Neural cell (in vitro differentiated cells): ENCODE measurements around the gene HORMAD2. TPM values are rescaled to one million over a fixed set of nuclear protein-coding genes. Genes with fewer than 3 reads are reported as not detected.

Source experiments
- H2AFZ ChIP-seq: fragments of 200-600, 300-800 bp; sonication (generic), shearing (Covaris generic); 2 replicates; pipeline ENCODE4 v1.6.0; 2014; ENCODE audit warnings: low read depth, mild to moderate bottlenecking, antibody characterized with exemption, low read length, moderate library complexity
- H3F3A ChIP-seq: fragments of 200-600 bp; shearing (Covaris generic); 2 replicates; pipeline ENCODE4 v1.6.1; 2016; ENCODE audit warnings: mild to moderate bottlenecking, moderate library complexity, mixed read lengths, antibody characterized with exemption, low read length; ENCODE audit not compliant: insufficient read depth, poor library complexity, severe bottlenecking
- H3K27ac ChIP-seq: fragments of 200-600, 300-800 bp; sonication (generic), shearing (Covaris generic); 2 replicates; pipeline ENCODE4 v1.5.1; 2014; ENCODE audit warnings: mild to moderate bottlenecking, low read length, moderate library complexity
- H3K27me3 ChIP-seq: fragments of 300-800, 200-600 bp; sonication (generic), shearing (Covaris generic); 2 replicates; pipeline ENCODE4 v1.6.0; 2014; ENCODE audit warnings: mild to moderate bottlenecking, low read depth, low read length, moderate library complexity; ENCODE audit not compliant: insufficient read depth
- H3K36me3 ChIP-seq: fragments of 300-800, 200-600 bp; sonication (generic), shearing (Covaris generic); 2 replicates; pipeline ENCODE4 v1.5.1; 2014; ENCODE audit warnings: mild to moderate bottlenecking, antibody characterized with exemption, low read length, moderate library complexity; ENCODE audit not compliant: insufficient read depth
- H3K4me2 ChIP-seq: fragments of 300-800, 200-600 bp; sonication (generic), shearing (Covaris generic); 2 replicates; pipeline ENCODE4 v1.6.0; 2014; ENCODE audit warnings: mild to moderate bottlenecking, low read length
- H3K4me3 ChIP-seq: fragments of 300-800, 200-600 bp; sonication (generic), shearing (Covaris generic); 2 replicates; pipeline ENCODE4 v1.5.1; 2014; ENCODE audit warnings: mild to moderate bottlenecking, low read length, moderate library complexity
- H3K79me2 ChIP-seq: fragments of 200-600 bp; shearing (Covaris generic); replicated peaks from 2 replicates; pipeline ENCODE4 v1.6.0; 2014; ENCODE audit warnings: mild to moderate bottlenecking, low read length, moderate library complexity; ENCODE audit not compliant: insufficient read depth
- H3K9ac ChIP-seq: fragments of 300-800, 200-600 bp; sonication (generic), shearing (Covaris generic); 2 replicates; pipeline ENCODE4 v1.6.1; 2016; ENCODE audit warnings: mild to moderate bottlenecking, low read length, mixed read lengths
- H3K9me2 ChIP-seq: fragments of 200-600 bp; shearing (Covaris generic); 2 replicates; pipeline ENCODE4 v1.6.1; 2016; ENCODE audit warnings: mild to moderate bottlenecking, low read length, mixed read lengths; ENCODE audit not compliant: insufficient read depth
- H3K9me3 ChIP-seq: fragments of 200-600, 300-800 bp; sonication (generic), shearing (Covaris generic); 2 replicates; pipeline ENCODE4 v1.6.1; 2016; ENCODE audit warnings: mild to moderate bottlenecking, mixed run types, low read length, moderate library complexity, mixed read lengths
- H4K20me1 ChIP-seq: fragments of 200-600 bp; shearing (Covaris generic); 2 replicates; pipeline ENCODE4 v1.6.1; 2016; ENCODE audit warnings: mild to moderate bottlenecking, mixed run types; ENCODE audit not compliant: insufficient read depth
- CTCF ChIP-seq: fragments of 450-650 bp; IDR thresholded peaks from 2 replicates; pipeline ENCODE4 v1.5.1; 2014; ENCODE audit warnings: antibody characterized with exemption, mild to moderate bottlenecking, moderate library complexity; ENCODE audit not compliant: poor library complexity, severe bottlenecking
- EP300 ChIP-seq: fragments of 450-650 bp; conservative IDR thresholded peaks from 2 replicates; pipeline ENCODE4 v1.6.1; 2014; ENCODE audit warnings: antibody characterized with exemption, mild to moderate bottlenecking, moderate library complexity; ENCODE audit not compliant: poor library complexity, severe bottlenecking
- EZH2 ChIP-seq: fragments of 200-600, 300-800 bp; shearing (Covaris generic), sonication (generic); IDR thresholded peaks from 2 replicates; pipeline ENCODE4 v1.6.1; 2014; ENCODE audit warnings: antibody characterized with exemption, low read length, borderline replicate concordance, mild to moderate bottlenecking; ENCODE audit not compliant: insufficient read depth, poor library complexity, severe bottlenecking
- MXI1 ChIP-seq: fragments of 450-650 bp; conservative IDR thresholded peaks from 2 replicates; pipeline ENCODE4 v1.6.1; 2014; ENCODE audit warnings: antibody characterized with exemption, mild to moderate bottlenecking; ENCODE audit not compliant: poor library complexity, severe bottlenecking
- POLR2AphosphoS5 ChIP-seq: IDR thresholded peaks from 2 replicates; pipeline ENCODE4 v1.6.1; 2012
- RAD21 ChIP-seq: fragments of 450-650 bp; conservative IDR thresholded peaks from 2 replicates; pipeline ENCODE4 v1.6.1; 2014; ENCODE audit warnings: antibody characterized with exemption, mild to moderate bottlenecking, moderate library complexity
- REST ChIP-seq: IDR thresholded peaks from 2 replicates; pipeline ENCODE4 v1.6.1; 2012; ENCODE audit warnings: borderline replicate concordance
- SMC3 ChIP-seq: fragments of 450-650 bp; conservative IDR thresholded peaks from 2 replicates; pipeline ENCODE4 v1.6.1; 2014; ENCODE audit warnings: antibody characterized with exemption, mild to moderate bottlenecking, moderate library complexity; ENCODE audit not compliant: poor library complexity
- TAF1 ChIP-seq: IDR thresholded peaks from 2 replicates; pipeline ENCODE4 v1.6.1; 2012; ENCODE audit warnings: low read depth
- polyA plus RNA-seq: library from polyadenylated mRNA; depleted of rRNA; stranded (reverse); fragments of >200 nt; gene quantifications from 2 replicates; pipeline ENCODE4 v1.2.3, GENCODE V29; 2014

Gene HORMAD2
- polyA plus RNA-seq, 1 donor from 2014 or later, result 1.2 TPM

- Histone ChIP-seq H3K27ac (no peak overlapping the region), H3F3A (no peaks in the 10 kb centered on the region), H3K4me3 (no peak overlapping the region), H3K36me3 (no peaks in the 10 kb centered on the region), H3K9me2 (no peaks in the 10 kb centered on the region), H3K79me2 (no peaks in the 10 kb centered on the region), H4K20me1 (no peaks in the 10 kb centered on the region), H3K9ac (no peak overlapping the region), H3K9me3 (no peaks in the 10 kb centered on the region), H3K27me3 (no peaks in the 10 kb centered on the region), H2AFZ (no peak overlapping the region), H3K4me2 (no peak overlapping the region)
- no peak for TF ChIP-seq EZH2
Measured at GRCh38 chr22:30115705-30116104, 35.4 kb downstream of the HORMAD2 start.

GRCh38 chr22:30116362-30117117 is 36.3 kb downstream of the HORMAD2 start:
- TF ChIP-seq CTCF (no peak), TAF1 (no peak), POLR2AphosphoS5 (no peak), MXI1 (no peak), EP300 (no peak), SMC3 (no peak), RAD21 (no peak), EZH2 (no peak), REST (no peak)

More at GRCh38 chr22:30116362-30117117, 36.3 kb downstream of the HORMAD2 start:
- H4K20me1 ChIP-seq, result no peaks in the 10 kb centered on the region
- no peak overlapping the region for H2AFZ ChIP-seq
- no peaks in the 10 kb centered on the region for H3K9me3 ChIP-seq
- no peaks in the 10 kb centered on the region for H3K79me2 ChIP-seq
- no peaks in the 10 kb centered on the region for H3F3A ChIP-seq
- no peak overlapping the region for H3K4me3 ChIP-seq
- H3K27me3 ChIP-seq, result no peaks in the 10 kb centered on the region
- H3K27ac ChIP-seq, result no peak overlapping the region
- no peak overlapping the region for H3K4me2 ChIP-seq
- H3K9me2 ChIP-seq, result no peaks in the 10 kb centered on the region
- no peaks in the 10 kb centered on the region for H3K36me3 ChIP-seq
- no peak overlapping the region for H3K9ac ChIP-seq
